ENCODE results near the gene ZNF169.
"Not testable (repeated sequence)": the region's sequence is repeated elsewhere in the genome, so short reads cannot be mapped to it uniquely, and the experiment has no call there.

The ZNF169 gene

DNA sequence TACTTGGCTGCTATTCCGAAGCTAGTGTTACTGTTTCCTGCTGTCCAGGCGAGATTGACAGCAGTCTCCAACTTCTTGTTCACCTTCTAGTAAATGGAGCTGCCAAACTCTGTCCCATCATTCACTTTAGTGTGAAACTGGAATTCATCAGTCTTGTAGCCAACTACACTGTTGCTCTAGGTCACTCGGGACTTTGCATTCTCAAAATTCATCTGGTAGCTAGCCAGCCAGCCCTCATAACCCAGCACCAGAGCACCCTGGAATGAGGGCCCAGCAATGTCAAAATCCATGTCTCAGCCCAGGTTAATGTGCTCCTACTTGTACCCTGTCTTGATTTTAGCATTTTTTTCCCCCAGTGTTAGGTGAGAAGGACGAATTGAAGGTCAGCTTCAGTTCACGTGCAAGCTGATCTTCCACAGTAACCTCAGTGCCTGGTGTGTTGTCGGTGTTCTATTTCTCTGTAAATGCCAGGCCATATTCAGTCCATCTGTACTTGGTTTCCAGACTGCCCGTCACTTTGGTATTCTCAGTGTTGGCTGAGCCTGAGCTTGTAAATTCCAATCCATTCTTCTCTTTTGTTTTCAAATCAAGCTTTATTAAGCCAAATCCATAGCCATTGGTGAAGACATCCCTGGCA, 28.9 kb downstream of the ZNF169 start:
- DNase-seq, result no peak

DNA sequence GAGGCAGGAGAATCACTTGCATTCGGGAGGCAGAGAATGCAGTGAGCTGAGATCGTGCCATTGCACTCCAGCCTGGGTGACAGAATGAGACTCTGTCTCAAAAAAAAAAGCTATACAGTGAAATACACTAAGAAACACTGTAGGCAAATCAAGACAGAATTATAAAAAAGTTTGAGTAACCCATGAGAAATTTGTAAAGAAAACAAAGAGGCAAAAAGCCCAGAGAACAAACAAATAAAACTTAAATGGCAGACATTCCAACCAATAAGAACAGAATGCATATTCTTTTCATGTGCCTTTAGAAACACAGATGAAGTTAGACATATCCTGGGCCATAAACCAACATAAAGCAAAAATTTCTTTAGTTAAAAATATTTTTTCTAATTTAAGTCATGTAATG, 30.6 kb downstream of the ZNF169 start:
- DNase-seq, result no peak

DNA sequence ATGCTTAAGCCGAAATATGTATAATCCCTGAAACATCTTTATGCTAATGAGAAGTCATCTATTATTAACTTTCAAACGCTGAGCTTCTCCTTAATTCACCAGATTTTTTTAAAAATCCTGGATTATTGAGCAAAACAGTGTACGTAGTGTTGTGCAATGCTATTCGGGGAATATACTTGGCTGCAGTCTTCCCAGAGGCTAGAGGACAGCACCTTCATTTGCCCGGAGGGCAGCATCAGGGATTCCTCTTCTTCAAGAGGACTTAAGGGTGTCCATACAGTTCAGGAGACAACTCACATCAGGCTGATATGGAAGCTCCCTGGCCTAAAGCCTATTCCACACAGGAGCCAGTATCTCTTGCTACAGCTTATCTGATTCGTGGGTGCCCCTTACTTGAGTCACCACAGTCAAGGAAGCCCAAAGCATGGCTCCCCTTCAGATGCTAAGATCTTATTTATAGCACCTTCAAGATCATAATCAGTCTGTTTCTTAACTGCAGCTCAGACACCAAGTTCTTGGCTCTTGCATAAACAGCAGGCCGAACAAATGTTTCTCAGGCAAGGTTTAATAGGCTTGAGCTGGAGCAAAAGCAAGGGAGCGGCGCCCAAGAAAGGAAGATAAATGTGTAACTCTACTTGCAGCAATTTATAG, 40.0 kb downstream of the ZNF169 start:
- DNase-seq, result no peak

DNA sequence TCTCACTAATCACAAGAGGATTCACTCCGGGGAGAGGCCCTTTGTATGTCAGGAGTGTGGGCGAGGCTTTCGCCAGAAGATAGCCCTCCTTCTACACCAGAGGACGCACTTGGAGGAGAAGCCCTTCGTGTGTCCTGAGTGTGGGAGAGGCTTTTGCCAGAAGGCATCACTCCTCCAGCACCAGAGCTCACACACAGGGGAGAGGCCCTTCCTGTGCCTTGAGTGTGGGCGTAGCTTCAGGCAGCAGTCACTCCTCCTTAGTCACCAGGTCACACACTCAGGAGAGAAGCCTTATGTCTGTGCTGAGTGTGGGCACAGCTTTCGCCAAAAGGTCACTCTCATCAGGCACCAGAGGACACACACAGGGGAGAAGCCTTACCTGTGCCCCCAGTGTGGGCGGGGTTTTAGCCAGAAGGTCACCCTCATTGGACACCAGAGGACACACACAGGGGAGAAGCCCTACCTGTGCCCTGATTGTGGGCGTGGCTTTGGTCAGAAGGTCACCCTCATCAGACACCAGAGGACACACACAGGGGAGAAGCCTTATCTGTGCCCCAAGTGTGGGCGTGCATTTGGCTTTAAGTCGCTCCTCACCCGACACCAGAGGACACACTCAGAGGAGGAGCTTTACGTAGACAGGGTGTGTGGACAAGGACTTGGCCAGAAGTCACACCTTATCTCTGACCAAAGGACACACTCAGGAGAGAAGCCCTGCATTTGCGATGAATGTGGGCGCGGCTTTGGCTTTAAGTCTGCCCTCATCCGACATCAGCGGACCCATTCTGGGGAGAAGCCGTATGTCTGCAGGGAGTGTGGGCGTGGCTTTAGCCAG, 41.6 kb downstream of the ZNF169 start:
- no peak for DNase-seq

DNA sequence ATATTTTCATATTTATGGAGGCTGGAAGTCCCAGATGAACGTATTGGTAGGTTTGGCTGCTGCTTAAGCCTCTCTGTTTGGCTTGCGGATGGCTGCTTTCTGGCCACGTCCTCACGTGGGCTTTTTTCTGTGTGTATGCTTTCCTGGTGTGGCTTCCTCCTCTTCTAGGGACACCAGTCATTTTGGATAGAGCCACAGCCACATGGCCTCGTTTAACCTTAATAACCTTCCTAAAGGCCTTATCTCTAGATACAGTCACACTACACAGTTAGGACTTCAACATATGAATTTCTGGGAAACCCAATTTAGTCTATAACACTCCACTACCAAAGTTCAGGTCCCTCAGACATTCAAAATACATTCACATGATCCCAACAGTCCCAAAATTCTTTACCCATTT, 42.5 kb downstream of the ZNF169 start:
- no peak for DNase-seq

DNA sequence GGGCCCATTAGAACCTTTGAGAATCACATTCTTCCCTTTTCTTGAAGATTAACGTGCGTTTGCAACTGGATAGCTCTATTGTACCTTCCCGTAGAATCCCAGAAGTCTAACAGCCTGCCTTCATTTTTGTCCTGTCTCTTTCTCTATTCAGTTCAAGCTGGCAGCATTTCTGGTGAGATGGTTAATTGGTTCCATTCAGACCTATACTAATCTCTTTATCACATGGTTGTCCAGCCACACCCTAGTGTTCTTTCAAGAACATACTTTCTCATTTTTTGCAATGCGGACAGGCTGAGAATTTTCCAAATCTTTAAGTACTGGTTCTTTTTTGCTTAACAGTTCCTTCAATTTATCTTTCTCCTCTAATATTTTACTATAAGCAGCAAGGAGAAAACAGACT, 43.3 kb downstream of the ZNF169 start:
- no peak for DNase-seq

DNA sequence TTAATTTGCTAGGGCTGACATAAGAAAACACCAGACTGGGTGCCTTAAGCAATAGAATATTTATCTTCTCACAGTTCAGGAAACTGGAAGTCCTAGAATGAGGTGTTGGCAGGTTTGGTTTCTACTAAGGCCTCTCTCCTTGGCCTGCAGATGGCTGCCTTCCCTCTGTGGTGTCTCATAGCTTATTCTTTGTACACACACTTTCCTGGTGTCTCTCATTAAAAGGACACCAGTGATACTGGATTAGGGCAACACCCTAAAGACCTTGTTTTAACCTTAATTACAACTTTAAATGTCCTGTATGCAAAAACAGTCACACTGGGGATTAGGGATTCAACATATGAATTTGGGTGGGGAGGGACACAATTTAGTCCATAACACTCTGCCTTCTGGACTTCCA, 44.2 kb downstream of the ZNF169 start:
- DNase-seq, result no peak

DNA sequence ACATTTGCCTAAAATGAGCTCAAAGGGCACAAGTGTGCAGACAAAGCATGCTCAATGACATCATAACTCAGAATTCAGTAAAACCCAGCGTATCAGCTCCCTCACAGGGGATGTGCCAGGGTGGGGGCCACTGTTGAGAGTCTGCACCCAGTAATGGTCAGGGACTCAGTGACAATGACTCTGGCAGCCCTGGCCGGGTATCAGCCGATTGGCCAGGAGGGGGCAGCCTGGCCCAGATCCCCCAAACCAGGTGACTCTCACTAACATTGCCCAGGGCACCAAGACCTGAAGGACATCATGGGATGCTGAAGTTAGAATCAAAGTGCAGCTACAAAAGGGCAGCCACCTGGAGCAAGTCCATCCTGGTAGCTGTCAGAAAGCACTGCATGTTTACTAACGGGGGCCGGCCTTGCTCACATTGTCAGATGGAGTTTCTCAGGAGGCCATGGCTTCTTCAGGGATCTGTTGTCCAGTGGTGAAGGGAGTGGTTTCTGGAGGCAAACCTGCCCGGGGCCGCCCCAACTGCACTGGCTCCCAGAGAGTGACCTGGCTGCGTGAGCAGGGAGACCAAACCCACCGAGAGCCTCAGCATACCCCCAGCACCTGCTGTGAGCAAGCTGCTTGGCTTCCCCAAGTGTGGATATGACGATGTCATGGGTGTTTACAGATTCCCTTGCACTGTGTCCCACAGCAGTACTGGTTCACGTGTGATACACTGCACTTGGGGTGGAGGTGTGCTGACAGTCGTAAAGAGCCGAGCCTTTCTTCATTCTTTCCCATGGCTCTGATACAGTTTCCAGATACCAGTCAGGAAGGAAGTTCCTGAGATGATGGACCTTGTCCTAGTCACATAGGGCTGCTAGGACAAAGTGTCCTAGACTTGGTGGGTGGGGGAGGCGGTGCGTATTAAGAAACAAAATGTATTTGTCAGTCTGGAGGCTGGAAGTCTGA, 56.2 kb downstream of the ZNF169 start:
- DNase-seq, result not testable (repeated sequence)

DNA sequence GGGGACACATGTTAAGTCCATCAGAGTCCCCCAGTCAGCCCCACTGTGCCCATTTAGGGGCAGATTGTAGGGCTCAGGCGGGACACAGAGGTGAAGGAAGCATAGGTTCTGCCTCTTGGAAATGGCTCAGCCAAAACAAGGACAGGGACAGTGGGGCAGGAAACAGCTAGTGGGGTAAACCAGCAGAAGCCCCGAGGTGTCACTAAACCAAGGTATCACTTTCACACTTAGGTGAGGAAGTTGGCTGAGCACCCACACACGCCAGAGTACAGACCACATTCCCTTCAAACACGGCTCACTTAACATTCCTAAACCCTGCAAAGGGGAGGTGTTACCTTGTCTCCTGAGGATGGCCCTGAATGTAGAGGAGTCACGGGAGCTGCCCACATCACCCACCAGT, 57.1 kb downstream of the ZNF169 start:
- DNase-seq, result not testable (repeated sequence)

DNA sequence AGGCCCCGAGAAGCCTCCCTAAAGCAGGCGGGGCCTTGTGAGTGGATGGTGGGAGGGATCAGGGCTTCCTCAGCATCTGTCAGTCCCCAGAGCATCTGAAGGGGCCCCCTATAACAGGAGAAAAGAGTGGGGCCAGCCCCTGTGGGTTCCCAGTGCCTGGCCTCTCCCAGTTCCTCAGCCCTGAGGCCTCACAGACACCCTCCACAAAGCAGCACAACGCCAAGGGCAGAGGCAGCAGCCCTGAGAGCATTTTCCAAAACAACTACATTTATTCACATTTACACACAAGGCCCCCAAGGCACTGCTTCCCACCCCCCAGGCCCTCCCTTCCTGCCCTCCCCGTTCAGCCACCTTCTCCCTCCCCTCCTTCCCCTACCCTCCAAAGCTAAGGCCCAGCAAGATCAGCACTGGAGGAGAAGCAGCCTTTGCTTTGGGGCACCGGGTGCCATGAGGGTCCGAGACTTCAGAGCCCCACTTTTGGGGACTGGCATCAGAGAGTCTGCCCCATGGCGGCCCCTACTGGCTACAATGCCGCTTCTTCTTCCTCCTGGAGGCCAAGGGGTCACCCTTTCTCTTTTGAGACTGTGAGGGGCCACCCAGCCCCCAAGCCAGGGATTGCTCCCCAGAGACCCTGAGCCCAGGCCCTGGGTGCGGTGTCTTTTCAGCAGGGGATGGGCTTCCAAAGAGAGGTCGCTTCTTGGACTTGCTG, 59.0 kb downstream of the ZNF169 start:
- not testable (repeated sequence) for DNase-seq

DNA sequence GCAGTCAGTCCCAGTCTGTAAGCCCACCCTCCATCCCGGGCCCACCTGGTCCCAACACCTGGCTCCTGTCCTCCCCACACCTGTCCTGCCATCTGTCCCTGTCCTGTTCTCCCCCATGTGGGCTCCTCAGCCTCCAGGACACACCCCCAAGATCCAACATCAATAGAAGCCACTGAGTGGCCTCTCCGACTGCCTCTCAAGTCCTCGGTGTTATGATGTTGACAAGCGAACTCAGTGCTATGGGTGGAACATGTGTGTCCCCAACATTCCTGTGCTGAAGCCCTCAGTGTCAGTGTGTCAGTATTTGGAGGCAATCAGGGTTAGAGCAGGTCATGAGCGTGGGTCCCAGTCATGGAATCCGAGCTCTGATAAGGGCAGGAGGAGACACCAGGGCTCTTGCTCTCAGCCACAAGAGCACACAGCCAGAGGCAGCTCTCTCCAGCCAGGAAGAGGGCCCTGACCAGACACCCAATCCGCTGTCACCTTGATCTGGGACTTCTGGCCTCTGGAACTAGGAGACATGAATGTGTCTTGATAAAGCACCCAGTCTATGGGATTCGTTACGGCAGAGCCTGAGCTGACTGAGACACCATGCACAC, 63.3 kb downstream of the ZNF169 start:
- not testable (repeated sequence) for DNase-seq

DNA sequence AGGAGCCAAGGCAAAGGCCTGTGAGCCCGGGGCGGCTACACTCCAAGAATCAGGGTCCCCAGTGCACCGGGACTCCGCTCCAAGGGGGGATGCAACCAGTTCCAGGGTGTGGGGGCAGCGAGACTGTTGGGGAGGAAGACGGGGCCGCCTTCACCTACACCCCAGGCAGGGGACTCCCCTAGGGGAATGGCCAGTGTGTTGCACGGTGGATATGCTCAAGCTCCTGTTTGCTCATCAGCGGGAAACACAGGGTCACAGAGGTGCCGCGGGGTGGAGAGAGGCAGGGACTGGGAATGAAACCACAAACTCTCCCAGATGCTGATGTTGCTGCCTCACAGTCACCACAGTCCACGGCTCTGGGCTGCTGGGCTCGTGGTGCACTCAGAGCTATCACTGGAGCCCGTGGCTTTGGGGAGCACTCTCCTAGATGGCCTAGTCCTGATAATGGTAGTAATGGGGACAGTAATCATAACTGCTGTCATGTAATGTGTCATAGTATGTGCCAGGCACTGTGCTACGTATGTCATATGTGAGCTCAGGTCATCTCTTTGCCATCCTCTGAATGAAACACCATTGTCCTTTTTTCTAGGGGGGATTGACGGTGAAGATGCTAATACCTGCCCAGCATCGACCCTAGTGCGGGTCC, 64.2 kb downstream of the ZNF169 start:
- DNase-seq, result not testable (repeated sequence)

DNA sequence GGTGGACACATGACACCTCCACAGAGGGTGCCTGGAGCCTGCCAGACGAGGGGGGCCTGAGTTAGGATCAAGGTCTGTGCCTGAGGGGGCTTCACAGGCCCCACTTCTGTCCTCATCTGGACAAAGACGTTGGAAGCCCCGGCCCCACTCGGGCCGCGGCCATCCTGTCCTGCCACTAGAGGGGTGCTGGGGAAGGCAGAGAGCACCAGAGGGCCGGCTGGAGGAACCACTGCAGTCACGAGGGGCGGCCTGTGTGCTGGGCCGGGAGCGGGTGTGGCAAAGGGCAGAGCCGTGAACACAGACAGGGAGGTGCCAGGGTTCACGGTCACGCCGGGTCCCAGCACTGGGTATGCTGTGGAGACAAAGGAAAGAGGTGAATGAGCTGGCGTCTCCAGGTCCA, 66.5 kb downstream of the ZNF169 start:
- not testable (repeated sequence) for DNase-seq

DNA sequence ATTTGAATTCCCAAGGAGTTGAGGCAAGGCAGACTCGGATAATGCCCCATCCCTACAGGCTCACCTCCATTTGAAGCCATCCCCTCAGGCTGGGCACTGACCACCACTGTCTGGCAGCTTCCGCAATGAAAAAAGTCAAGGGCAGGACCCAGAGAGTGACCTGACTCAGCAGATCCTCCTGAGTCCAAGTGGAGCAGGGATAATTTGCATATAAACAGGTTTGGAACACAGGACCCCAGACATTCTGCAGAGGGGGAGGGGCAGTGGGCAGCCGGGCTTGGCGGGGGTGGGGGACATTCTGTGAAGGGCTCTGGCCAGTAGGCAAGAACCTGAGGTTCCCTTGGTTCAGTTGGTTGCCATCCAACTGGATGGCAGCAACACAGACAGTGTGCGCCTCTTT, 69.4 kb downstream of the ZNF169 start, which contains the start of gene NUTM2F:
TSS of gene NUTM2F (minus strand) at position 101 of the 400 bp plus-strand sequence. CDS start at position 80, 21 bp downstream.
- not testable (repeated sequence) for DNase-seq

DNA sequence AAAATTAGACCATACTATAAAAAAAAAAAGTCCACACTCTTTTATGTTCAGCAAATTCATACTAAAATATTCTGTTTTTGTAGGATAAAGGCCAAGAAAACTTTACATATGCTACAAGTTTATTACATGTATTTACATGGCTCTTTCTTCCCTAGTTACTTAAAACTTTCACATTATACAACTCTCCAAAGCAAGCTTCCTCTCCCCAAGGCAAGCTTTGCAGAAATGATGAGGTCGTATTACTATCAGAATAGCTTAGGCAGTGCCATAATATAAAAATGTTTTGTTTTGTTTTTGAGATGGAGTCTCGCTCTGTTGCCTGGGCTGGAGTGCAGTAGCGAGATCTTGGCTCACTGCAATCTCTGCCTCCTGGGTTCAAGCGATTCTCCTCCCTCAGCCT, 77.3 kb downstream of the ZNF169 start:
- not testable (repeated sequence) for DNase-seq

DNA sequence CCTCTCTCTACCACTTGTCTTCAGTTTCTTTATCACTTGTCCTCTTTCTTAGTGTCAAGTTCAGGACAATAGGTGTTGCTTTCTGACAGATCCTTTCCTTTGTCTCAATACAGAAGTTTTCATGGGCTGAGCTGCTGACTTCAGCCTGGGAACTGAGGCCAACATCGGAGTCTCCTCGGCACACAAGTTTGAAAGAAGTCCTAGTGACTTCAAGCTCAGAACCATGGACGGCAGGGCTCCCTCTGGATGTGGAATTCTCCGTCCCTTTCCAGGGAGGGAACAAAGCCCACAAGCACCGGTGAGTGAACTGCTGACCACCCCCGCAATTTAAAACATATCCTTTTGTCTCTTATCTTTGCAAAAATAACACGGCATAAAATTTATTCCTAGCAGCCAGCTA, 79.6 kb downstream of the ZNF169 start:
- not testable (repeated sequence) for DNase-seq

DNA sequence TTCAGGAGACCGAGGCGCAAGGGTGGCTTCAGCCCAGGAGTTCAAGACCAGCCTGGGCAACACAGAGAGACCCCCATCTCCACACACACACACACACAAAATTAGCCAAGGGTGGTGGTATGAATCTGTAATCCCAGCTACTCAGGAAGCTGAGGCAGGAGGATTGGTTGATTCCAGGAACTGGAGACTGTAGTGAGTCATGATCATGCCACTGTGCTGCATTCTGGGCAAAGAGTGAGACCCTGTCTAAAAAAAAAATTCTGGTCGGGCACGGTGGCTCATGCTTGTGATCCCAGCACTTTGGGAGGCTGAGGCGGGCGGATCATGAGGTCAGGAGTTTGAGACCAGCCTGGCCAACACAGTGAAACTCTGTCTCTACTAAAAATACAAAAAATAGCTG, 80.6 kb downstream of the ZNF169 start:
- DNase-seq, result not testable (repeated sequence)

DNA sequence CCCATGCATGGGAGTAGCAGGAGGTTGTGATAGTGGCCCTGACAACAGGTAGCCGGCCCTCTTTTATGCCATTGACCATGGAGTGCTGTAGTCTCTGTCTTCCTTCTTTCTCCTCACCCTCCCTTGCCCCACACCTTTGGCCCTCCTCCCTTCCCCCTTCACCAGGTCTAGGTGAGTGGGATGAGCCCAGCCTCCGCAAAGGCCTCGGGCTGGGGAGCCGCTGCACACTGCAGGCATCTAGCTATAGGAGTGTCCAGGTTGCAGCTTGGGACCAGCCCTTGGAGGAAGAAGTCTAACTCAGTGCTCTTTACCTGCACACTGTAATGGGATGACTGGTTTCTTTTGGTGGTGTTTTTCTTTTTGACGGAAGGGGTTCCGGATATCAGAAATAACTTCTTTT, 81.7 kb downstream of the ZNF169 start:
- not testable (repeated sequence) for DNase-seq

DNA sequence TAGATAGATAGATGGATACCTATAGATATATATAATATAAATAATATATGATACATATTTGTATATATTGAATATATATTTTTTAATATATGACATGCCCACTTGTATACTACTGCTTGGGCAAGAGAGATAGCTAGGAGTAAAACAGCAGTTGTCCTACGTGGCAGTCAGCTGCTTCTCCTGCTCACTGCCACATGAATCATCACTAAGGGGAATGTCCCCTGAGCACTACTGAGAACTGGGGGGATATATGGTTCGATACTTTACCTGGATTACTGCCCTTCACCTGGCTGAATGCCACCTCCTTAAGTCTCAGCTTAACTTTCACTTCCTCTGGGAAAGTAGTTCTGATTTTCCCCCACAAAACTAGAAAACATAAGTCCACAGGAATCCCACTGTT, 82.6 kb downstream of the ZNF169 start:
- DNase-seq, result not testable (repeated sequence)

DNA sequence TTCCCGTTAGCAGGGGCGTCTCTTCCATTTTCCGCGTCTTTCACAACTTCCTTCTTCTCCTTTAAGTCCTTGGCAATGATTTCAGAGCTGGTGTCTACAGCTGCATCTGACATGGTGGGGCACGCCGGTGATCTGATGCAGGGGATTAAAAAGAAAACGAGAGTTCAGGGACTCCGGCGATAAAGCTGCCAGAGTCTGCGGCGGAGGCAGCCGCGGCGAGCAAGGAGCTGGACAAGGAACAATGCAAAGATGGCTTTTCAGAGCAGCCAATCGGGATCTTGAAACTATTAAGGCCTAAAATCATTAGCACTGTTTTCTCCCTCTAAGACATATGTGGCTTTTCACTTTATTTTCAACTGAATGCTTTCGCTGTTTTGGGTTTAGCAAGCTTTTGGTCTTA, 88.4 kb downstream of the ZNF169 start:
- not testable (repeated sequence) for DNase-seq

DNA sequence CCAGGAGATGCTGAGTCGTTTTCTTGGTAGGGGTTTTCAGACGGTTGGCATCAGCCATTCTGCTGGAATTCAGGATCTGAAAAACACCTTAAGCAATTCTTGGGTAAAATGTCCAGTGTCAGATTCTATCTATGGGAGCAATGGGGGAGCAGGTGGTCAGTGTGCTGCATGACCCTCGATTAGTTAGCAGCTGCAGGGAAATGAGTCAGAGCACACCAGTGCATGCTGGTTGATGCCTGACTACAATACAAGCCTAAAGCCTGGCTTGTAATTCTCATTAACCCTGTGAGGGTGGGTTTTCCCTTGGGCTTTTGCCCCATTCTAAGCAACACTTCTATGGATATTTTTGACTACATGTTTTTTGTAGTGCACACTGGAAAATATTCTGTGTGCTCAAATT, 89.7 kb downstream of the ZNF169 start:
- not testable (repeated sequence) for DNase-seq
